Activated CD8-positive, alpha-beta T cell treated with anti-CD3 and anti-CD28 coated beads for 36 hours (primary cell): ENCODE results near the gene KSR2. TPM values are rescaled to one million over a fixed set of nuclear protein-coding genes. Genes with fewer than 3 reads are reported as not detected.

Experiments
- ATAC-seq: fragments of 200-7000 bp; cut with Tn5 transposase; one replicate; pipeline ENCODE4 v1.10.0; 2021; ENCODE audit warnings: mild to moderate bottlenecking, moderate library complexity
- CTCF ChIA-PET: fragments of 350-600 bp; sonication (Branson Sonifier 250); formaldehyde crosslinking; loops from one replicate; lab custom pipeline; 2021; ENCODE audit warnings: antibody characterized with exemption; lab: Charles Lee
- POLR2A ChIA-PET: fragments of 350-600 bp; sonication (Branson Sonifier 250); formaldehyde crosslinking; loops from one replicate; lab custom pipeline; 2021; ENCODE audit warnings: antibody characterized with exemption; lab: Charles Lee
- DNase-seq: peaks from one replicate; pipeline ENCODE4 v3.0.0-alpha.2; 2020
- H3K27ac Mint-ChIP-seq: one replicate; pipeline ENCODE4 v1.8.0; 2021; ENCODE audit warnings: mild to moderate bottlenecking, mixed read lengths
- H3K27me3 Mint-ChIP-seq: one replicate; pipeline ENCODE4 v1.8.0; 2021; ENCODE audit warnings: mixed read lengths
- H3K36me3 Mint-ChIP-seq: one replicate; pipeline ENCODE4 v1.8.0; 2021; ENCODE audit warnings: low read depth, mixed read lengths
- H3K4me1 Mint-ChIP-seq: one replicate; pipeline ENCODE4 v1.8.0; 2021; ENCODE audit warnings: low read depth, mixed read lengths
- H3K4me3 Mint-ChIP-seq: one replicate; pipeline ENCODE4 v1.8.0; 2021; ENCODE audit warnings: mild to moderate bottlenecking, moderate library complexity, mixed read lengths
- H3K9me3 Mint-ChIP-seq: one replicate; pipeline ENCODE4 v1.8.0; 2021; ENCODE audit warnings: mixed read lengths
- intact Hi-C: fragments of 100-400 bp; cut with micrococcal nuclease; formaldehyde crosslinking; loops from one replicate; pipeline ENCODE4 v1.10.0; 2022
- total RNA-seq, 2 experiments: library from RNA; stranded (reverse); gene quantifications; one replicate each; pipeline ENCODE4 v1.2.3, GENCODE V29; 2021
- TF ChIP-seq, protein P1 (sequence below): fragments of 200-600 bp; IDR thresholded peaks from one replicate; pipeline ENCODE4 v1.8.0; 2022; ENCODE audit warnings: antibody characterized with exemption, mild to moderate bottlenecking

KSR2 gene
- total RNA-seq, 2 experiments from 2014 or later, result 0.02 TPM; not detected in 1

DNA sequence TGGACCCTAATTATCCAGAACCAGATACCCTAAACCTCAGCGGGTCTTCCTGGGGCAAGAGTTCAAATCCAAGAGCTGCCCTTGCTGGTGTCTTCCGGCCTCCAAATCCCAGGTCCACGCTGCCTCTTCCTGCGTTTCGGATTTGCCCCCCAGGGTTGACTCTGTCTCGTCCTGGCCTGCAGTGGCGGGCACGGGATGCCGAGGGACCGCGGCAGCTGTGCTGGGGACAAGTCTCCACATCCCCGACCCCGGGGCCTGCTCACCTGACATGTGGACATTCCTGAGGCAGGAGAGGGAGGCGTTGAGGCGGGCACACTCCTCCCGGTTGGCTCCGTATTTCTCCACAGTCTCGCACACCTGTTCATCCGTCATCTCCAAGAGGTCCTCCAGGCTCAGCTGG is 113.6 kb downstream of the KSR2 start:
- DNase-seq (no peak), ATAC-seq (no peak)
- Mint-ChIP-seq H3K4me3 (no peak overlapping the region), H3K9me3 (peaks cover 5% of the 10 kb centered on the region), H3K27ac (no peak overlapping the region), H3K4me1 (no peaks in the 10 kb centered on the region), H3K36me3 (no peaks in the 10 kb centered on the region), H3K27me3 (peaks cover 1% of the 10 kb centered on the region)
- intact Hi-C loops, result no loop called here
- TF ChIP-seq, protein P1, sequence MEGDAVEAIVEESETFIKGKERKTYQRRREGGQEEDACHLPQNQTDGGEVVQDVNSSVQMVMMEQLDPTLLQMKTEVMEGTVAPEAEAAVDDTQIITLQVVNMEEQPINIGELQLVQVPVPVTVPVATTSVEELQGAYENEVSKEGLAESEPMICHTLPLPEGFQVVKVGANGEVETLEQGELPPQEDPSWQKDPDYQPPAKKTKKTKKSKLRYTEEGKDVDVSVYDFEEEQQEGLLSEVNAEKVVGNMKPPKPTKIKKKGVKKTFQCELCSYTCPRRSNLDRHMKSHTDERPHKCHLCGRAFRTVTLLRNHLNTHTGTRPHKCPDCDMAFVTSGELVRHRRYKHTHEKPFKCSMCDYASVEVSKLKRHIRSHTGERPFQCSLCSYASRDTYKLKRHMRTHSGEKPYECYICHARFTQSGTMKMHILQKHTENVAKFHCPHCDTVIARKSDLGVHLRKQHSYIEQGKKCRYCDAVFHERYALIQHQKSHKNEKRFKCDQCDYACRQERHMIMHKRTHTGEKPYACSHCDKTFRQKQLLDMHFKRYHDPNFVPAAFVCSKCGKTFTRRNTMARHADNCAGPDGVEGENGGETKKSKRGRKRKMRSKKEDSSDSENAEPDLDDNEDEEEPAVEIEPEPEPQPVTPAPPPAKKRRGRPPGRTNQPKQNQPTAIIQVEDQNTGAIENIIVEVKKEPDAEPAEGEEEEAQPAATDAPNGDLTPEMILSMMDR, result no peak
- ChIA-PET CTCF (interaction anchor here (0.7 to 3.4 kb wide), 7 partner anchors 18 to 1103 kb away, joined by 3 to 14 read pairs (median 3); no protein-coding TSS in a partner anchor), POLR2A (interaction anchor here (0.7 kb wide), 1 partner anchor 19 kb away, joined by 3 read pairs; no protein-coding TSS in a partner anchor)

DNA sequence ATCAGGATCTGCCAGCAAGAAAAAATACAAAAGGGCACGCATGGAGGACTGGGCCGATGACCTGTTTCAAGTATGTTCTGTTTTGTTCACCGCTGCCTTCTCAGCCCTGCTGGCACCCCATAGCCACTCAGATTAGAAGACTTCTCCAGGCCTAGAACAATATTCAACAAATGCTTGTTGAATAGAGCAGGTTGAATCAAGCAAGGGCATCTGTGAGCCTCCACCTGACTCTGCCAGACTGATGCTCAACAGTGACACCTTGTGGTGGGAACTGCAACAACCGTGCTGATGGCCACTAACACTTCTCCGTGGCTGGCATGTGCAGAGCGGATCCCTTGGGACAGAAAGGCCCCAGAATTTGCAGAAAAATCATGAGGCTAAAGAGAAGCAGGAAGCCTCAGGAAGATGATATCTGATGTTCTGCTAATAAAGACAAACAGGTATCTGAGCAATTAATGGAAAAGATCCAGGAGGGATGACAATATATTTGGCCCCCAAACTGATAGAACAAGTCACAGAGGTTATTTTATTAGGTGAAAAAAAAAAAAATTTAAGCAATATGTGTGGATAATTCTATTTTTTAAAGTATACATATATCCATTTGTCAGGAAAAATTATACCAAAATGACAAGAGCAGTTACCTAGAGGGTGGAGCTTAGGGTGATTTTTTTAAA is 114.3 kb downstream of the KSR2 start:
- intact Hi-C loops, result no loop called here
- TF ChIP-seq, protein P1, result peak; percentile 76
- peak; percentile 64 for ATAC-seq
- ChIA-PET CTCF (interaction anchor here (0.7 to 3.4 kb wide), 8 partner anchors 17 to 1102 kb away, joined by 3 to 14 read pairs (median 3); no protein-coding TSS in a partner anchor), POLR2A (interaction anchor here (0.7 kb wide), 1 partner anchor 18 kb away, joined by 3 read pairs; no protein-coding TSS in a partner anchor)
- DNase-seq, result peak; percentile 64
- peaks cover 5% of the 10 kb centered on the region for H3K27me3 Mint-ChIP-seq
- no peaks in the 10 kb centered on the region for H3K36me3 Mint-ChIP-seq
- H3K9me3 Mint-ChIP-seq, result peaks cover 5% of the 10 kb centered on the region
- no peak overlapping the region for H3K27ac Mint-ChIP-seq
- no peaks in the 10 kb centered on the region for H3K4me1 Mint-ChIP-seq
- H3K4me3 Mint-ChIP-seq, result no peak overlapping the region

DNA sequence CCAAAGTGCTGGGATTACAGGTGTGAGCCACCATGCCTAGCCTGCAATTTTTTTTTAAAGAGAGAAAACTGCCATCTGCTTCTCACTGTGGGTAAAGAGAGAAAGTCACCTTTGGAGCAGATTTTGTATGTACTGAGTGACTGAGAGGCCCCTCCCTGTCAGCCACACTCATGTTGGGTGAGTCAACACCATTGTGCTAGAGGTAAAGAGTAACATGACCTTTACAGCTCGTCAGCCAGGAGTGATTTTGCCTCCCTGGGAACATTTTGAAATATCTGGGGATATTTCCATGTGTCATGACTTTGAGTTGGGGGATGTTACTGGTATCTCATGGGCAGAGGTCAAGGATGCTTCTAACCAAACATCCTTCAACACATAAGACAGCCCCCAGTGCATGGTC is 115.2 kb downstream of the KSR2 start:
- Mint-ChIP-seq H3K4me1 (no peaks in the 10 kb centered on the region), H3K27me3 (peaks cover 6% of the 10 kb centered on the region), H3K4me3 (no peak overlapping the region), H3K27ac (no peak overlapping the region), H3K9me3 (peaks cover 5% of the 10 kb centered on the region), H3K36me3 (no peaks in the 10 kb centered on the region)
- TF ChIP-seq, protein P1, result no peak
- ChIA-PET POLR2A (no interaction called here), CTCF (interaction anchor here (1.2 kb wide), 1 partner anchor 211 kb away, joined by 3 read pairs; no protein-coding TSS in a partner anchor)
- DNase-seq, result no peak
- intact Hi-C loops, result no loop called here
- no peak for ATAC-seq

DNA sequence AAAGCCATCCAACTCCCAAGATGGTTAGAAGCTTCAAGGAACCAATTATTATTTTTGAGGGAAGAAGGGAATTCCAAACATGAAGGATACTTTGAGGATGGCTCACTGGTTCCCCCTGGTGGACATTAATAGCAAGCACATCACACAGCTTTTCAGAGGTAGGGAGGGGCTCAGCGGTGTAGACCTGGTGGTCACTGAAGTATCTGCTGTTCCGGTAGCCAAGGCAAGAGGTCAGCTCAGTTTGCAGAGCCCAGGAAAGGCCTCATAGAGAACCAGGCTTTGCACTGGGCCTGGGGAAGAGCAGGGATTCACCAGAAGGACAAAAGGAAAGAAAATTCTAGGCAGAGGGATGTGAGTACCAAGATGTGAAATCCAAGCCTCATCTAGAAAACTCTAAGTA is 118.7 kb downstream of the KSR2 start:
- Mint-ChIP-seq H3K9me3 (peaks cover 5% of the 10 kb centered on the region), H3K4me1 (no peaks in the 10 kb centered on the region), H3K36me3 (no peaks in the 10 kb centered on the region), H3K27me3 (peaks cover 19% of the 10 kb centered on the region), H3K27ac (no peak overlapping the region), H3K4me3 (no peak overlapping the region)
- intact Hi-C loops, result no loop called here
- DNase-seq, result peak; percentile 17
- no peak for ATAC-seq
- TF ChIP-seq, protein P1, result peak; percentile 83
- ChIA-PET POLR2A (no interaction called here), CTCF (interaction anchor here (0.7 to 4.4 kb wide), 27 partner anchors 9 to 645 kb away, joined by 3 to 36 read pairs (median 3); partner anchors contain the start of genes SUDS3 and VSIG10)

DNA sequence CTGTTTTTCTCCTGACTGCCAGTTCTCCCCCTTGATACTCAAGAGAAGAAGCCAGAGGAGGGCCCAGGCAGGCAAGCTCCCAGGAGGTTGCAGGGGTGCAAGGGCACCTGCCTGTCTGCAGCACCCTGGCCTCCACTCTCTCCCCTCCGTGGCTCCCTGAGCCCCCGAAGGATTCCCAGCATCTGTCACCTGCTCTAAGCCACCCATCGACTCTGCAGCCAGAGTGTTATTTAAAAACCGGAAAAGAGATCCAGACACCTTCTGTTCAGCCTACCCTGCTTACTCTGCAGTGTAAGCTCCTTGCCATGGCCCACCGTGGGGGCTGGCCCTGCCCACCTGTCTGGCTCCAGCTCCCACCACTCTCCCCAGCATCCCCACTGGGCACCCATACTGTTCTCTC is 121.4 kb downstream of the KSR2 start:
- Mint-ChIP-seq H3K9me3 (peaks cover 8% of the 10 kb centered on the region), H3K4me1 (no peaks in the 10 kb centered on the region), H3K27ac (no peak overlapping the region), H3K36me3 (no peaks in the 10 kb centered on the region), H3K4me3 (no peak overlapping the region), H3K27me3 (peaks cover 25% of the 10 kb centered on the region)
- no peak for ATAC-seq
- TF ChIP-seq, protein P1, result no peak
- POLR2A ChIA-PET, result no interaction called here
- CTCF ChIA-PET, result interaction anchor here (1.1 to 4.4 kb wide), 2 partner anchors 10 kb away, joined by 4 to 36 read pairs; no protein-coding TSS in a partner anchor
- DNase-seq, result no peak
- intact Hi-C loops, result no loop called here
